Lower lobe of right lung (tissue), 2 donors: ENCODE measurements around the gene MOB1A. TPM values are rescaled to one million over a fixed set of nuclear protein-coding genes. Genes with fewer than 3 reads are reported as not detected.

ENCODE experiments used
- ATAC-seq, 2 donors: fragments of 200-7000 bp; cut with Tn5 transposase; one replicate each; pipeline ENCODE4 v1.9.1; 2020 to 2022; ENCODE audit warnings: mild to moderate bottlenecking in 2 of 2, moderate library complexity in 2 of 2
- DNase-seq: peaks from one replicate; pipeline ENCODE4 v3.0.0-alpha.2; 2020
- H3K27ac ChIP-seq: fragments of 200-600 bp; one replicate; pipeline ENCODE4 v1.8.0; 2022
- H3K27me3 ChIP-seq: fragments of 200-600 bp; one replicate; pipeline ENCODE4 v1.8.0; 2022; ENCODE audit warnings: low read depth
- H3K36me3 ChIP-seq: fragments of 200-600 bp; one replicate; pipeline ENCODE4 v1.8.0; 2022; ENCODE audit warnings: mild to moderate bottlenecking
- H3K4me1 ChIP-seq: fragments of 200-600 bp; one replicate; pipeline ENCODE4 v1.8.0; 2022
- H3K4me3 ChIP-seq: fragments of 200-600 bp; one replicate; pipeline ENCODE4 v1.8.0; 2022; ENCODE audit warnings: mild to moderate bottlenecking
- H3K9me3 ChIP-seq: fragments of 200-600 bp; one replicate; pipeline ENCODE4 v1.8.0; 2022
- CTCF ChIP-seq: fragments of 200-600 bp; IDR thresholded peaks from one replicate; pipeline ENCODE4 v1.8.0; 2022; ENCODE audit warnings: antibody characterized with exemption, mild to moderate bottlenecking
- intact Hi-C: fragments of 100-400 bp; cut with DNase I; formaldehyde crosslinking; loops from one replicate; pipeline ENCODE4 v1.11.0; 2022
- total RNA-seq: library from RNA; stranded (reverse); fragmentation: NEBNext Ultra II Directional; extraction: Animal tissue kit (Norgen Biotek cat#: 25700); gene quantifications from one replicate; pipeline ENCODE4 v1.2.1, GENCODE V29; 2021
- donor health status: DM: no; HTN: yes; CAD: no; lungs with severe emphysema.

The MOB1A gene
- total RNA-seq, 1 donor from 2014 or later: 146 TPM

GRCh38 chr2:74198461-74199274 lies 20.0 kb upstream of the MOB1A start, which contains the start of gene MTHFD2:
TSS of gene MTHFD2 (plus strand) at chr2:74198615. CDS start at chr2:74198642, 27 bp downstream.
- Histone ChIP-seq H3K9me3 (no peaks in the 10 kb centered on the region), H3K36me3 (no peaks in the 10 kb centered on the region), H3K4me3 (peak within 1 kb of the TSS; percentile 70), H3K4me1 (peaks cover 28% of the 10 kb centered on the region), H3K27me3 (no peaks in the 10 kb centered on the region), H3K27ac (peak within 1 kb of the TSS; percentile 92)
- intact Hi-C loops: no loop called here
- DNase-seq (peak; percentile 96), ATAC-seq (peak; percentile 98 to 99)
- TF ChIP-seq CTCF: peak; percentile 72

DNA sequence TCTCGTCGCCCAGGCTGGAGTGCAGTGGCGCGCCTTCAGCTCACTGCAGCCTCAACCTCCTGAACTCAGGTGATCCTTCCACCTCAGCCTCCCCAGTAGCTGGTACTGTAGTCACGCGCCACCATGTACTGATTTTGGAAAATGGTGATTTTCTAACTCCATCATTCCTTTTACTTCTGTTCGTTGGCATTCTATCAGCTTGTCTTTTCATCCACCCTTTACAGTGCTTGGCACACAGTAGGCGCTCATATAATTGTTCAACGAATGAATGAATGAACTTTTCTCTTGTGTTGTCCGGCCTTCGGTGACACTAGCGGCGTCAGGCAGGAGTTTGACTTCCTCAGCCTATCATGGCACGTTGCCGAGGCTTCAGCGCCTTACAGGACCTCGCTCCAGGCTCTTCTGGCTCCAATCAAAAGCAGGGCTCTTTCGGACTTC lies 19.4 kb upstream of the MOB1A start:
- Histone ChIP-seq H3K27me3 (no peaks in the 10 kb centered on the region), H3K4me1 (peaks cover 28% of the 10 kb centered on the region), H3K36me3 (no peaks in the 10 kb centered on the region), H3K4me3 (peak overlapping the region; percentile 70), H3K27ac (peak overlapping the region; percentile 92), H3K9me3 (no peaks in the 10 kb centered on the region)
- intact Hi-C loops: no loop called here
- ATAC-seq (no peak), DNase-seq (no peak)
- no peak for TF ChIP-seq CTCF

DNA sequence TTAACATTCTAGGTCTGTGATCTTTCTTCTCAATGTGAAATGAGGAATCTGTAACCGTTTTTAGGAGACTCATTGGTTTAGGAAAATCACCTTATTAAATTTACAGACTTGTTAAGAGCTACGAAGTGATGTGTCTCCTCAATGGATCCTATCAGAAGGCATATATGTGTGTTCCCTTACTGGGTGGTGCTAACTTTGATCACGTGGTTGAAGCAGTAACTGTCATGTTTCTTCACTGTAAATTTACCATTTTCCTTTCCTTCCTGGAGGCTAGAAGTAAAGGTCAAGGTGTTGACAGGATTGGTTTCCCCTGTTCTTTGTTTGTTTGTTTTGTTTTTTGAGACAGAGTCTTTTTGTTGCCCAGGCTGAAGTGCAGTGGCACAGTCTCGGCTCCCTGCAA lies 18.4 kb upstream of the MOB1A start:
- Histone ChIP-seq H3K9me3 (no peaks in the 10 kb centered on the region), H3K27ac (no peak overlapping the region), H3K36me3 (no peaks in the 10 kb centered on the region), H3K27me3 (no peaks in the 10 kb centered on the region), H3K4me3 (no peak overlapping the region), H3K4me1 (peaks cover 24% of the 10 kb centered on the region)
- ATAC-seq (no peak), DNase-seq (no peak)
- intact Hi-C loops: no loop called here
- TF ChIP-seq CTCF: no peak

- Histone ChIP-seq H3K9me3 (no peaks in the 10 kb centered on the region), H3K27me3 (no peaks in the 10 kb centered on the region), H3K27ac (no peak overlapping the region), H3K4me3 (no peak overlapping the region), H3K4me1 (peaks cover 8% of the 10 kb centered on the region), H3K36me3 (no peaks in the 10 kb centered on the region)
- TF ChIP-seq CTCF: no peak
- DNase-seq (no peak), ATAC-seq (no peak)
- intact Hi-C loops: no loop called here
These were observed 16.1 kb upstream of the MOB1A start for GRCh38 chr2:74194799-74195198.

GRCh38 chr2:74191596-74192380 lies 13.1 kb upstream of the MOB1A start:
- H3K4me3 ChIP-seq: no peak overlapping the region
- intact Hi-C loops: no loop called here
- ATAC-seq (no peak), DNase-seq (no peak)
- TF ChIP-seq CTCF: no peak
- no peaks in the 10 kb centered on the region for H3K9me3 ChIP-seq
- no peaks in the 10 kb centered on the region for H3K36me3 ChIP-seq
- H3K27me3 ChIP-seq: no peaks in the 10 kb centered on the region
- no peak overlapping the region for H3K27ac ChIP-seq
- H3K4me1 ChIP-seq: peaks cover 5% of the 10 kb centered on the region
